Head of caudate nucleus (tissue), 42 donors: ENCODE results near the gene CDH19.
"Not testable (repeated sequence)": the region's sequence is repeated elsewhere in the genome, so short reads cannot be mapped to it uniquely, and the experiment has no call there.

Source experiments
- DNase-seq, 42 donors: peaks; one replicate each; pipeline versions ENCODE4 v3.0.0 to v3.0.0-alpha.2; 2020 to 2021; ENCODE audit warnings: mixed read lengths in 7 of 42
- intact Hi-C: fragments of 100-400 bp; cut with DNase I; formaldehyde crosslinking; loops from one replicate; pipeline ENCODE4 v1.15.0; 2022

Gene CDH19

GRCh38 chr18:66506178-66506577 lies 97.7 kb downstream of the CDH19 start:
- intact Hi-C loops, result no loop called here

GRCh38 chr18:66497351-66497750 lies 106.5 kb downstream of the CDH19 start:
- intact Hi-C loops, result no loop called here
- DNase-seq, result no peak

More at GRCh38 chr18:66506178-66506577, 97.7 kb downstream of the CDH19 start:
- no peak for DNase-seq

DNA sequence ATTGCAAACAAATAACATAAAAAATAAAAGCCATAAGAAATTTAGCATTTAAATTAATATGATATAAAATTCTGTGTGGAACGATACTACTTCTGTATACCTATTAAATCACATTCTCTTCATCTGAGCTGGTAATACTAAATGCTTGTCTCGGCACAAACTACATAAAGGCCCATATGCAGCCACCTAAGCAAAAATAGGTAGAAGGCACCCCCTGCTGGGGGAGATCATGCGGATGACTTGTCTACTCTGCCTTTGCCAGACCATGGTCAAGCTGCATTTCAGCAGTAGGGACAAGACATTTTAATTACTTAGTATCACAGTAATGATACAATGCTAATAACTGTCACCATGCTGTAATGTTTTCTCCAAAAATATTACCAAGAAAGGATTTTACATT lies 108.0 kb downstream of the CDH19 start:
- DNase-seq, result peak; percentile 32 to 84 (median 66)
- intact Hi-C loops, result no loop called here

GRCh38 chr18:66473882-66474281 lies 130.0 kb downstream of the CDH19 start:
- DNase-seq, result no peak
- intact Hi-C loops, result no loop called here

GRCh38 chr18:66466184-66466583 lies 137.7 kb downstream of the CDH19 start:
- intact Hi-C loops, DNase-seq: not testable (repeated sequence)

DNA sequence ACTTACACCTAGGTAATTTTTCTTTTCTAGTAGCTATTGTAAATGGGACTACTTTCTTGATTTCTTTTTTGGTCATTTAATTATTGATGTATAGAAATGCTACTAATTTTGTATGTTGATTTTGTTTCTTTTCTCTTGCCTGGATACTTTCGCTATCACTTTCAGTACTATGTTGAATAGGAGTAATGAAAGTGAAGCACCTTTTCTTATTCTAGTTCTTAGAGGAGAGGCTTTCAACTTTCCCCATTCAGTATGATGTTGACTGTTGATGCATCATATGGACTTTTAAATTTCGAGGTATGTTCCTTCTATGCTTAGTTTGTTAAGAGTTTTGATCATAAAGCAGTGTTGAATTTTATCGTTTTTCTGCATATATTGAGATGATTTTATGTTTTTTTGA lies 142.5 kb downstream of the CDH19 start:
- intact Hi-C loops, result no loop called here
- no peak for DNase-seq

GRCh38 chr18:66457245-66457644 lies 146.6 kb downstream of the CDH19 start:
- no peak for DNase-seq
- intact Hi-C loops, result no loop called here
